Gastroesophageal sphincter (tissue), 4 donors: Measurements from ENCODE around the gene PVALB. TPM values are rescaled to one million over a fixed set of nuclear protein-coding genes. Genes with fewer than 3 reads are reported as not detected.

Experiments used
- ATAC-seq: fragments of 150-250 bp; one replicate; pipeline ENCODE4 v1.9.1; 2016; ENCODE audit warnings: mild to moderate bottlenecking, moderate library complexity
- H3K27ac ChIP-seq, 4 donors: fragments of 200-600 bp; sonication (generic) in 3 of 4; 1 replicate in 3 of 4; 2 replicates in 1 of 4; pipeline ENCODE4 v1.5.1; 2016 to 2019
- H3K27me3 ChIP-seq: fragments of 200-600 bp; sonication (generic); one replicate; pipeline ENCODE4 v1.5.1; 2019
- H3K36me3 ChIP-seq, 2 donors: fragments of 200-600 bp; sonication (generic); one replicate each; pipeline ENCODE4 v1.5.1; 2019; ENCODE audit warnings: control low read depth in 1 of 2
- H3K4me1 ChIP-seq, 3 donors: fragments of 200-600 bp; sonication (generic); 1 replicate in 2 of 3; 2 replicates in 1 of 3; pipeline ENCODE4 v1.5.1; 2016 to 2019; ENCODE audit warnings: control low read depth in 2 of 3
- H3K4me3 ChIP-seq, 2 donors: fragments of 200-600 bp; sonication (generic); one replicate each; pipeline ENCODE4 v1.5.1; 2019; ENCODE audit warnings: mild to moderate bottlenecking in 1 of 2, moderate library complexity in 1 of 2
- H3K9me3 ChIP-seq, 3 donors: fragments of 200-600 bp; sonication (generic); one replicate each; pipeline ENCODE4 v1.5.1; 2017 to 2019; ENCODE audit warnings: control low read depth in 2 of 3
- CTCF ChIP-seq, 4 experiments: fragments of 200-600 bp in 2 of 4; fragments of 450-650 bp in 2 of 4; sonication (generic) in 1 of 4; IDR thresholded peaks; one replicate each; pipeline ENCODE4 v1.5.1; 2017 to 2019; ENCODE audit warnings: antibody characterized with exemption in 4 of 4, mild to moderate bottlenecking in 2 of 4, moderate library complexity in 2 of 4
- EP300 ChIP-seq: sonication (generic); formaldehyde crosslinking; IDR thresholded peaks from one replicate; pipeline ENCODE4 v1.6.1; 2017; ENCODE audit warnings: antibody characterized with exemption, mild to moderate bottlenecking
- POLR2A ChIP-seq, 2 donors: fragments of 450-650 bp; IDR thresholded peaks; one replicate each; pipeline ENCODE4 v1.6.1; 2017; ENCODE audit warnings: antibody characterized with exemption in 2 of 2, mild to moderate bottlenecking in 2 of 2, moderate library complexity in 1 of 2
- POLR2AphosphoS5 ChIP-seq: sonication (generic); formaldehyde crosslinking; IDR thresholded peaks from one replicate; pipeline ENCODE4 v1.6.1; 2017; ENCODE audit warnings: antibody characterized with exemption
- WGBS, 2 donors: methylation state at CpG; one replicate each; pipeline ENCODE4 v1.1.5; 2018; ENCODE audit warnings: low coverage in 1 of 2; 5-methylcytosine and 5-hydroxymethylcytosine counted together
- total RNA-seq, 4 donors: library from RNA; depleted of rRNA; stranded (reverse); fragments of >200 nt; gene quantifications; one replicate each; pipeline ENCODE4 v1.1.0, GENCODE V29; 2016

The PVALB gene
- total RNA-seq, 4 donors from 2014 or later: not detected

DNA sequence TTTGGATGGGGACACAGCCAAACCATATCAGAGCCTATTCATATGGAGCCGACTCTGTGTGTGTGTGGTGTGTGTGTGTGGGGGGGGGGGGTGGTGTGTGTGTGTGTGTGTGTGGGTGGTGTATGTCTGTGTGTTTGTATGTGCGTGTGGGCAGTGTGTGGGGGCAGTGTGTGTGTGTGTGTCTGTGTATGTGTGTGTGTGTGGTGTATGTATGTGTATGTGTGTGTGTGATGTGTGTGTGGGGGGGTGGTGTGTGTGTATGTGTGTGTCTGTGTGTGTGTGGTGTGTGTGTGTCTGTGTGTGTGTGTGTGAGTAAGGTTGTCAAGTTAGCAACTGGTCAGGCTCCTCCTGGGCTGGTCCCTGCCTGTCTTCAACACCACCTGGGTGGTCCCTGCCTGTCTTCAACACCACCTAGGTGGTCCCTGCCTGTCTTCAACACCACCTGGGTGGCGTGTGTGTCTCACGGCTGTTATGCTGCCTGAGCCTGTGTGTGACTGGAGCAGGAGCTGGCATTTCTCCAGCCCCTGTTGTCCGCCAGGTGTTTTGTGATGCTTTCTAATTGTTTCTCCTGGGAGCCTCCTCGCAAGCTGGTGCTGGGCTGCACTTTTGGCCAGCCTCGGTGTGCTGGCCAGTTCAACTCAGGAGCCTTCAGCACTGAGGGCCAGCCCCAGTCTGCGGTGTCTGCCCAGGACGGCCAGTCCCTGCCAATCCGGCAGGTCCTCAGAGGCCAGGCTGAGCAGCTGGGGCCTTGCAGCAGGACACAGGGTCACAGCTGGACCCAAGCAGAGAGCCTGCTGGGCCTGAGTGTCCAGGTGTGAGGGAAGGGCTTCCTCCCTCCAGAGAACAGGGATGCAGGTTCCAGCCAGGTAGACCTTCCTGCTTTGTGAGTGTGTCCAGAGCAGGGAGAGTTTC, 21.5 kb upstream of the PVALB start:
- Histone ChIP-seq H3K36me3 (no peaks in the 10 kb centered on the region), H3K27ac (no peak overlapping the region), H3K4me3 (no peak overlapping the region), H3K27me3 (peaks cover 53% of the 10 kb centered on the region), H3K9me3 (no peaks in the 10 kb centered on the region), H3K4me1 (no peaks in the 10 kb centered on the region)
- no peak for ATAC-seq
- TF ChIP-seq EP300 (no peak), POLR2A (IDR thresholded peaks at IDR 0.05) (no peak), CTCF (IDR thresholded peaks at IDR 0.05) (no peak), POLR2AphosphoS5 (no peak)
- WGBS, 2 donors: 70 to 100% methylated on average over 1 to 4 of the region's 10 CpGs

DNA sequence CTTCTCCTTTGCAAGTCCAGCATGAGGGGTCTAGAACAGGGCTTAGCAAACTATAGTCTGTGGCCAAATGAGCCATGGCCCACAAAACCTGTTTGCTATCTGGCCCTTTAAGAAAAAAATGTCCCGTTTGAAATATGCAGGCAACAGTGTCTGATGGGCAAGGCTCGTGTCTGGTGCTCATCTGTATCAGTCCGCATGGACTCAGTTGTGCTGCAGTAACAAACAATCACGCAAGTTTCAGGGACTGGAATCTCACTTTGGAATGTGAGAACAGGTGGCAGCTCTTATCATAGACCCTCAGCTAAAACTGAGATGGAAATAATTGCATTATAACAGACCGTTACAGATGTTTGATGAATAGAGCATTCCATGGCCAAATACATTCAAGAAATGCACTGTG, 19.1 kb upstream of the PVALB start:
- no peaks in the 10 kb centered on the region for H3K36me3 ChIP-seq
- no peak overlapping the region for H3K27ac ChIP-seq
- no peaks in the 10 kb centered on the region for H3K9me3 ChIP-seq
- H3K4me3 ChIP-seq: no peak overlapping the region
- TF ChIP-seq POLR2A (IDR thresholded peaks at IDR 0.05) (no peak), CTCF (IDR thresholded peaks at IDR 0.05) (no peak), POLR2AphosphoS5 (no peak), EP300 (no peak)
- WGBS, 2 donors: 50 to 53% methylated on average over 2 to 5 of the region's 5 CpGs
- ATAC-seq: no peak
- no peaks in the 10 kb centered on the region for H3K4me1 ChIP-seq
- peaks cover 41% of the 10 kb centered on the region for H3K27me3 ChIP-seq

DNA sequence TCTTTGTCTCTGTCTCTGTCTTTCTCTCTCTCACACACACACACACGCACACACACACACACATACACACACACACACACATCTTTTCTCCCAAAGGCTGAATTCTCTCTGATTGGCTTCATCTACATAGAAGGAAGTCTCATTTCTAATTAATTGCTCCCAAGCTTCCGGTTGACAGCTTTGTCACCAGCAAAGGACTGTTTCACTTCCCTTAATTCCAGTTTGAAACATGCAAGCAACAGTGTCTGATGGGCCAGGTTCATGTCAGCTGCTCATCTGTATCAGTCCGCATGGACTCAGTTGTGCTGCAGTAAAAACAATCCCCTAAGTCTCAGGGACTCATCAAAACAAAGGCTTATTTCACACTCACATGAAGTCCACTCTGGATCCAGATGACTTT, 16.2 kb upstream of the PVALB start:
- 65 to 77% methylated on average over 3 of the region's 3 CpGs for WGBS, 2 donors
- H3K9me3 ChIP-seq: no peaks in the 10 kb centered on the region
- H3K4me3 ChIP-seq: no peak overlapping the region
- ATAC-seq: no peak
- no peaks in the 10 kb centered on the region for H3K4me1 ChIP-seq
- peaks cover 36% of the 10 kb centered on the region for H3K27me3 ChIP-seq
- no peak for TF ChIP-seq EP300
- no peak for TF ChIP-seq POLR2A (IDR thresholded peaks at IDR 0.05)
- no peak for TF ChIP-seq POLR2AphosphoS5
- no peak for TF ChIP-seq CTCF (IDR thresholded peaks at IDR 0.05)
- no peak overlapping the region for H3K27ac ChIP-seq
- no peaks in the 10 kb centered on the region for H3K36me3 ChIP-seq

- Histone ChIP-seq H3K27me3 (peaks cover 36% of the 10 kb centered on the region), H3K36me3 (no peaks in the 10 kb centered on the region), H3K4me3 (no peak overlapping the region), H3K9me3 (no peaks in the 10 kb centered on the region), H3K4me1 (no peaks in the 10 kb centered on the region), H3K27ac (no peak overlapping the region)
- no peak for ATAC-seq
- no peak for TF ChIP-seq POLR2A (IDR thresholded peaks at IDR 0.05)
- no peak for TF ChIP-seq EP300
- no peak for TF ChIP-seq POLR2AphosphoS5
- no peak for TF ChIP-seq CTCF (IDR thresholded peaks at IDR 0.05)
- 86 to 100% methylated on average over 2 to 3 of the region's 3 CpGs for WGBS, 2 donors
These were observed 14.9 kb upstream of the PVALB start for GRCh38 chr22:36831717-36832116.

- no peaks in the 10 kb centered on the region for H3K36me3 ChIP-seq
- H3K4me1 ChIP-seq: no peaks in the 10 kb centered on the region
- no peak overlapping the region for H3K4me3 ChIP-seq
- no peak overlapping the region for H3K27ac ChIP-seq
- H3K27me3 ChIP-seq: peaks cover 35% of the 10 kb centered on the region
- no peaks in the 10 kb centered on the region for H3K9me3 ChIP-seq
- TF ChIP-seq POLR2A (IDR thresholded peaks at IDR 0.05) (no peak), EP300 (no peak), POLR2AphosphoS5 (no peak), CTCF (IDR thresholded peaks at IDR 0.05) (no peak)
- ATAC-seq: no peak
These were observed 14.4 kb upstream of the PVALB start for GRCh38 chr22:36831206-36831605.
